ENCODE results near the gene TASOR. TPM values are rescaled to one million over a fixed set of nuclear protein-coding genes. Genes with fewer than 3 reads are reported as not detected.
"Not testable (repeated sequence)": the region's sequence is repeated elsewhere in the genome, so short reads cannot be mapped to it uniquely, and the experiment has no call there.

The TASOR gene, protein sequence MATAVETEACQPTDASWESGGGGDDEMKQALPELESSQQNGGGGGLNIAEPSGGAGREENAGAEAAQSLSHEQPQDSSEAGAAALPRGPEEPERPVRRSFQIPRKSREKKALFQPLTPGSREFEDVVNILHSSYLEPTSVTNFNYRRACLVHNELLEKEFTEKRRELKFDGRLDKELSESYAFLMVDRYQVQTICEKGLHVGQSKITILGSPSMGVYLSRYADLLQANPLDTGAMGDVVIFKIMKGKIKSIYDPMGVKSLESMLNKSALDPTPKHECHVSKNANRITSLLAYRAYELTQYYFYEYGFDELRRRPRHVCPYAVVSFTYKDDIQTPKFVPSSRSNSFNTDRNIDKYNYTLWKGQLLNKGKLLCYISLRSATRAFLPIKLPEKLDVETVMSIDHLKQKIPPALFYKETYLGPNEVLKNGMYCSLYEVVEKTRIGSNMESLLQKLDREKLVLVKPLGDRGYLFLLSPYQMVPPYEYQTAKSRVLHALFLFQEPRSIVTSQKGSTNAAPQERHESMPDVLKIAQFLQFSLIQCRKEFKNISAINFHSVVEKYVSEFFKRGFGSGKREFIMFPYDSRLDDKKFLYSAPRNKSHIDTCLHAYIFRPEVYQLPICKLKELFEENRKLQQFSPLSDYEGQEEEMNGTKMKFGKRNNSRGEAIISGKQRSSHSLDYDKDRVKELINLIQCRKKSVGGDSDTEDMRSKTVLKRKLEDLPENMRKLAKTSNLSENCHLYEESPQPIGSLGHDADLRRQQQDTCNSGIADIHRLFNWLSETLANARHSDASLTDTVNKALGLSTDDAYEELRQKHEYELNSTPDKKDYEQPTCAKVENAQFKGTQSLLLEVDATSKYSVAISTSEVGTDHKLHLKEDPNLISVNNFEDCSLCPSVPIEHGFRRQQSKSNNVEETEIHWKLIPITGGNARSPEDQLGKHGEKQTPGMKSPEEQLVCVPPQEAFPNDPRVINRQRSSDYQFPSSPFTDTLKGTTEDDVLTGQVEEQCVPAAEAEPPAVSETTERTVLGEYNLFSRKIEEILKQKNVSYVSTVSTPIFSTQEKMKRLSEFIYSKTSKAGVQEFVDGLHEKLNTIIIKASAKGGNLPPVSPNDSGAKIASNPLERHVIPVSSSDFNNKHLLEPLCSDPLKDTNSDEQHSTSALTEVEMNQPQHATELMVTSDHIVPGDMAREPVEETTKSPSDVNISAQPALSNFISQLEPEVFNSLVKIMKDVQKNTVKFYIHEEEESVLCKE (N-terminal part only)
- total RNA-seq = 34.0 and 35.0 TPM in 2 replicates

DNA sequence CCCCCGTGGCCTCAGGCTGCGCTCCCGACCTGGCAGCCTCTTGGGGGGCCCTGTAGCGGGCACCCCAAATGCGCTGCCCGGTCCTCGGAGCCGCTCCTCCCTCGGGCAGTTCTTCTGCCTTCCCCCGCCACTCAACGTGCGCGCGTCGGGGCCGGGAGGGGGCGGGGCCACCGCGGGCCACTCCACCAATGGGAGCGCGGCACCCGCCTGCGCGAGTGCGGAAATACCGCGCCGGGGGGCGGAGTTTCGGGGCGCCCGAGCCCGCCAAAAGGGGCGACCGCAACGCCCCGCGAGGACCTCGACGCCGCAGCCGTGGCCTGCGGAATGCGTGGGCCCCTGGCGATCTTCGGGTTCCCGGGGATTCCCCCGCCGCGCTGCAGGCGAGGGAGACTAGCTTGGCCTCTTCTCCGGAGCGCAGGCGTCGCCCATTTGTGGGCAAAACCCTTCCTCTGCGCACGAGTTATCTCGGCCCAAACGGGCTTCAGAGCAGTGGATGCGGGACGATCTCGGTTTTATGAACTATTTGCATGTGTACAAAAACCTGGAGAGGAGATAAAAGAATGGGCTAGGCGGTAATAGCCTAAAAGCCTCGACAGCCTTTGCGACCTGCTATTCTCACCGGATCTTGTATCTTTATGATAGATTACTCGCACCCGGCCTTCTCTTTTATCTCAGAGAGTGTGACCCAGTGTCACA, at the start of gene TASOR:
TSS of gene TASOR (minus strand) at position 144 of the 696 bp plus-strand sequence. CDS start 259 bp downstream, outside the sequence.
- Histone ChIP-seq H3K27me3 (ENCODE audit: control insufficient read depth, insufficient read depth, low read length) (no peaks in the 10 kb centered on the region), H3K36me3 (ENCODE audit: control insufficient read depth, insufficient read depth, low read length) (no peaks in the 10 kb centered on the region), H3K4me3 (ENCODE audit: low read depth, low read length) (peak within 1 kb of the TSS; percentile 90)
- DNase-seq (ENCODE audit: low read depth) = no peak
- TF ChIP-seq, protein P1, sequence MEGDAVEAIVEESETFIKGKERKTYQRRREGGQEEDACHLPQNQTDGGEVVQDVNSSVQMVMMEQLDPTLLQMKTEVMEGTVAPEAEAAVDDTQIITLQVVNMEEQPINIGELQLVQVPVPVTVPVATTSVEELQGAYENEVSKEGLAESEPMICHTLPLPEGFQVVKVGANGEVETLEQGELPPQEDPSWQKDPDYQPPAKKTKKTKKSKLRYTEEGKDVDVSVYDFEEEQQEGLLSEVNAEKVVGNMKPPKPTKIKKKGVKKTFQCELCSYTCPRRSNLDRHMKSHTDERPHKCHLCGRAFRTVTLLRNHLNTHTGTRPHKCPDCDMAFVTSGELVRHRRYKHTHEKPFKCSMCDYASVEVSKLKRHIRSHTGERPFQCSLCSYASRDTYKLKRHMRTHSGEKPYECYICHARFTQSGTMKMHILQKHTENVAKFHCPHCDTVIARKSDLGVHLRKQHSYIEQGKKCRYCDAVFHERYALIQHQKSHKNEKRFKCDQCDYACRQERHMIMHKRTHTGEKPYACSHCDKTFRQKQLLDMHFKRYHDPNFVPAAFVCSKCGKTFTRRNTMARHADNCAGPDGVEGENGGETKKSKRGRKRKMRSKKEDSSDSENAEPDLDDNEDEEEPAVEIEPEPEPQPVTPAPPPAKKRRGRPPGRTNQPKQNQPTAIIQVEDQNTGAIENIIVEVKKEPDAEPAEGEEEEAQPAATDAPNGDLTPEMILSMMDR (IDR thresholded peaks at IDR 0.05; ENCODE audit: insufficient read depth, low read length, poor library complexity, severe bottlenecking) = no peak

- DNase-seq (ENCODE audit: low read depth) = no peak
Observed at GRCh38 chr3:56732109-56732508, 49.0 kb upstream of the TASOR start.

GRCh38 chr3:56725175-56725574, 42.1 kb upstream of the TASOR start:
- H3K27me3 ChIP-seq (ENCODE audit: control insufficient read depth, insufficient read depth, low read length) = no peaks in the 10 kb centered on the region
- peaks cover 1% of the 10 kb centered on the region for H3K36me3 ChIP-seq (ENCODE audit: control insufficient read depth, insufficient read depth, low read length)
- no peak for DNase-seq (ENCODE audit: low read depth)
- no peak overlapping the region for H3K4me3 ChIP-seq (ENCODE audit: low read depth, low read length)
- TF ChIP-seq, protein P1 (IDR thresholded peaks at IDR 0.05; ENCODE audit: insufficient read depth, low read length, poor library complexity, severe bottlenecking) = no peak

More at GRCh38 chr3:56732109-56732508, 49.0 kb upstream of the TASOR start:
- H3K36me3 ChIP-seq (ENCODE audit: control insufficient read depth, insufficient read depth, low read length) = peaks cover 2% of the 10 kb centered on the region
- H3K27me3 ChIP-seq (ENCODE audit: control insufficient read depth, insufficient read depth, low read length) = no peaks in the 10 kb centered on the region
- H3K4me3 ChIP-seq (ENCODE audit: low read depth, low read length) = no peak overlapping the region
- TF ChIP-seq, protein P1 (IDR thresholded peaks at IDR 0.05; ENCODE audit: insufficient read depth, low read length, poor library complexity, severe bottlenecking) = no peak

- H3K4me3 ChIP-seq (ENCODE audit: low read depth, low read length) = no peak overlapping the region
- H3K36me3 ChIP-seq (ENCODE audit: control insufficient read depth, insufficient read depth, low read length) = peaks cover 1% of the 10 kb centered on the region
- DNase-seq (ENCODE audit: low read depth) = peak; percentile 44
- no peaks in the 10 kb centered on the region for H3K27me3 ChIP-seq (ENCODE audit: control insufficient read depth, insufficient read depth, low read length)
- TF ChIP-seq, protein P1 (IDR thresholded peaks at IDR 0.05; ENCODE audit: insufficient read depth, low read length, poor library complexity, severe bottlenecking) = no peak
Observed at GRCh38 chr3:56724676-56725075, 41.6 kb upstream of the TASOR start.

DNA sequence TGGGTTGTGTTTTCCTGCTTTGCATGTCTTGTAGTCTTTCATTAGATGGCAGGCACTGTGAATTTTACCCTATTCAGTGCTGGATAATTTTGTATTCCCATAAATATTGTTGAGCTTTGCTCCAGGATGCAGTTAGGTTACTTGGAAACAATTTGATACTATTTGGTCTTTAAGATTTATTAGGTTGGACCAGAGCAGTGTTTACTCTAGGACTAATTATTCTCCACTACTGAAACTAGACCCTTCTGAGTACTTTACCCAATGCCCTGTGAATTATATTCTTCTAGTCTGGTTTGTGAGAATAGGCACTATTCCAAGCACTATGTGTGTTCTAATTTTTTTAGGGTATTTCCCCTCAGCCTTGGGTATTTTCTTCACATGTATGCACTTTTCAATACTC, 37.8 kb upstream of the TASOR start:
- TF ChIP-seq, protein P1 (IDR thresholded peaks at IDR 0.05; ENCODE audit: insufficient read depth, low read length, poor library complexity, severe bottlenecking) = no peak
- Histone ChIP-seq H3K36me3 (ENCODE audit: control insufficient read depth, insufficient read depth, low read length) (no peaks in the 10 kb centered on the region), H3K4me3 (ENCODE audit: low read depth, low read length) (no peak overlapping the region), H3K27me3 (ENCODE audit: control insufficient read depth, insufficient read depth, low read length) (no peaks in the 10 kb centered on the region)
- DNase-seq (ENCODE audit: low read depth) = no peak

DNA sequence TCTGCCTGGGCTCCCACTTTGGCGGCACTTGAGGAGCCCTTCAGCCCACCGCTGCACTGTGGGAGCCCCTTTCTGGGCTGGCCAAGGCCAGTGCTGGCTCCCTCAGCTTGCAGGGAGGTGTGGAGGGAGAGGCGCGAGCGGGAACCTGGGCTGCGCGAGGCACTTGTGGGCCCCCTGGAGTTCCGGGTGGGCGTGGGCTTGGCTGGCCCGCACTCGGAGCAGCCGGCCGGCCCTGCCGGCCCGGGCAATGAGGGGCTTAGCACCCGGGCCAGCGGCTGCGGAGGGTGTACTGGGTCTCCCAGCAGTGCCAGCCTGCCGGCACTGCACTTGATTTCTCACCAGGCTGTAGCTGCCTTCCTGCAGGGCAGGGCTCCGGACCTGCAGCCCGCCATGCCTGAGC, 35.7 kb upstream of the TASOR start:
- not testable (repeated sequence) for H3K27me3 ChIP-seq (ENCODE audit: control insufficient read depth, insufficient read depth, low read length); H3K36me3 ChIP-seq (ENCODE audit: control insufficient read depth, insufficient read depth, low read length); H3K4me3 ChIP-seq (ENCODE audit: low read depth, low read length); DNase-seq (ENCODE audit: low read depth)
